Measurements from ENCODE around the gene SUMO4. TPM values are rescaled to one million over a fixed set of nuclear protein-coding genes. Genes with fewer than 3 reads are reported as not detected.

Gene SUMO4
- total RNA-seq, 2 donors from 2014 or later = 1.3 to 1.9 TPM

DNA sequence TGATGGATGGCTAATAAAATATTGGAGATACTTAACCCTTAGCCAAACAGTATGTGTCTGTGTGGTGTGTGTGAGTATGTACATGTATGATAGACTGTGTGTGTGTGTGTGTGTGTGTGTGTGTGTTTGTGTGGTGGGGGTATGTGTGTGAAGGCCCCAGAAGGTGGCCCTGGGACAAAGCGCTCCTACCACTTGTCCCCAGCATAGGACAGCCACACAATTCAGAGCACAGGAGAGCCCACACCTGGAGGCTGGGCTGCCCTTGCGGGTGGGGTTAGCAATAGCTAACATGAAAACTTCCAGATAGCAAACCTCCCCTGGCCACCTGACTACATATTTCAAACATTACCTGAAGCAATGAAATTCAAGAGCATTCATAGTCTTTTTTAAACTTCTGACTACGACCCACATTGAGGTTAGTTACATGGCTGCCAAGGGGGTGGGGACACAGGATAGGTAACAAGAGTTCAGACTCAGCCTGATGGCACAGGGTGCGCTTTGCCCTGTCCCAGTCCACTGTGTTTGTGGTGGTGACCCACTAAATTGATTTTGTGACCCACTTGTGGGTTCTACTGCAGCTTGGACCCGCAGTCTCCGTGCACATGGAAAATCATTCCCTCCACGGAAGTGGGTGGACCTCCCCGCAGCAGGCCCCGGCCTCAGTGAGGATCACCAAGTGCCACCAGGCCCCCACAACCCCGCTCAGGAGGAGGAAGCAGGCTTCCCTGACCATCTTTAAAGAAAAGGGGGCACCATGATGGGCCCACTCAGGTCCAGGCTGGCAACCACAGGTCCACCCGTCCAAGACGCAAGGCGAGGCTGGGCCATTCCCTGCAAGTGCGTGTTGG, 50.0 kb downstream of the SUMO4 start:
- Histone ChIP-seq H3K36me3 (ENCODE audit: control insufficient read depth, insufficient read depth, low read length) (no peaks in the 10 kb centered on the region), H3K27ac (ENCODE audit: low read depth, low read length) (no peak overlapping the region), H3K9ac (ENCODE audit: extremely low read depth, low read length, poor library complexity, severe bottlenecking) (no peak overlapping the region), H3K27me3 (ENCODE audit: control insufficient read depth, insufficient read depth, low read length, poor library complexity, severe bottlenecking) (peaks cover 39% of the 10 kb centered on the region), H3K9me3 (ENCODE audit: control insufficient read depth, low read length) (no peaks in the 10 kb centered on the region), H3K4me1 (ENCODE audit: control insufficient read depth, insufficient read depth, low read length) (no peaks in the 10 kb centered on the region), H3K4me3 (ENCODE audit: low read length) (no peak overlapping the region)
- H3K4me3 Mint-ChIP-seq = peak overlapping the region; percentile 52
- WGBS, 2 experiments (ENCODE audit: insufficient coverage in 1 of 2, insufficient read length in 1 of 2) = 92% methylated on average over 10 to 14 of the region's 14 CpGs
- DNase-seq = peak; percentile 52
- no peak overlapping the region for H3K27ac Mint-ChIP-seq
- peaks cover 53% of the 10 kb centered on the region for H3K27me3 Mint-ChIP-seq (ENCODE audit: insufficient read depth)
- H3K36me3 Mint-ChIP-seq (ENCODE audit: low read depth) = no peaks in the 10 kb centered on the region
- H3K4me1 Mint-ChIP-seq = peaks cover 4% of the 10 kb centered on the region
- no peak for TF ChIP-seq CTCF (conservative IDR thresholded peaks at IDR 0.05)
- no peaks in the 10 kb centered on the region for H3K9me3 Mint-ChIP-seq

Other genes with a start within 250 kb of the SUMO4 start
- 10 to 100 TPM; 51.1 to 54.8 TPM for gene TAB2, start 82.5 kb upstream of the SUMO4 start, total RNA-seq
- gene ZC3H12D, start 84.8 kb downstream of the SUMO4 start, total RNA-seq = under 1 TPM; 0.20 to 0.42 TPM
- gene PPIL4, start 145.8 kb downstream of the SUMO4 start, total RNA-seq = 10 to 100 TPM; 35.8 to 41.7 TPM
- gene GINM1, start 166.1 kb downstream of the SUMO4 start, total RNA-seq = 10 to 100 TPM; 23.0 to 30.5 TPM
- gene KATNA1, start 248.5 kb downstream of the SUMO4 start, total RNA-seq = 10 to 100 TPM; 17.1 to 28.2 TPM

All from endodermal cell (in vitro differentiated cells).